Caco-2 (cell line): ENCODE results near the gene SMARCA5. TPM values are rescaled to one million over a fixed set of nuclear protein-coding genes. Genes with fewer than 3 reads are reported as not detected.
A peak's percentile ranks its signal among the peaks of the same experiment; 100 is the strongest.

Experiments
- BruUV-seq: library from RNA; stranded (reverse); fragments of 400-500 nt; replicated peaks from 2 replicates; lab custom pipeline; 2021; lab: Mats Ljungman, UMichigan
- CTCF ChIA-PET: fragments of 300-600 bp; sonication (Branson Sonifier 250); formaldehyde crosslinking; loops from one replicate; lab custom pipeline; 2022; ENCODE audit warnings: antibody characterized with exemption; lab: Charles Lee
- POLR2A ChIA-PET: fragments of 300-600 bp; sonication (Branson Sonifier 250); formaldehyde crosslinking; loops from one replicate; lab custom pipeline; 2022; ENCODE audit warnings: antibody characterized with exemption; lab: Charles Lee
- DNase-seq, 2 experiments: peaks; one replicate each; pipeline versions ENCODE4 v3.0.0 to v3.0.0-alpha.2; 2020 to 2022
- H3K27me3 ChIP-seq: replicated peaks from 2 replicates; pipeline ENCODE4 v1.6.0; 2011; ENCODE audit warnings: low read length; ENCODE audit not compliant: control insufficient read depth, insufficient read depth
- H3K36me3 ChIP-seq: 2 replicates; pipeline ENCODE4 v1.5.1; 2011; ENCODE audit warnings: low read length; ENCODE audit not compliant: control insufficient read depth, insufficient read depth
- H3K4me1 ChIP-seq: fragments of 250-450 bp; sonication (Bioruptor Pico); 2 replicates; pipeline ENCODE4 v1.5.1; 2020; ENCODE audit warnings: mild to moderate bottlenecking
- H3K4me3 ChIP-seq: 2 replicates; pipeline ENCODE4 v1.5.1; 2011; ENCODE audit warnings: low read depth, mild to moderate bottlenecking, control low read depth, low read length
- H3K9me3 ChIP-seq: fragments of 250-450 bp; sonication (Bioruptor Pico); 2 replicates; pipeline ENCODE4 v1.5.1; 2020; ENCODE audit warnings: mild to moderate bottlenecking, moderate library complexity
- H3K27ac Mint-ChIP-seq: one replicate; pipeline ENCODE4 v1.8.0; 2022; ENCODE audit warnings: mixed read lengths; ENCODE audit not compliant: unreplicated experiment
- H3K27me3 Mint-ChIP-seq: one replicate; pipeline ENCODE4 v1.8.0; 2022; ENCODE audit warnings: mixed read lengths; ENCODE audit not compliant: insufficient read depth, unreplicated experiment
- H3K36me3 Mint-ChIP-seq: one replicate; pipeline ENCODE4 v1.8.0; 2022; ENCODE audit warnings: mild to moderate bottlenecking, mixed read lengths; ENCODE audit not compliant: insufficient read depth, unreplicated experiment
- H3K4me1 Mint-ChIP-seq: one replicate; pipeline ENCODE4 v1.8.0; 2022; ENCODE audit warnings: low read depth, mixed read lengths; ENCODE audit not compliant: unreplicated experiment
- H3K4me3 Mint-ChIP-seq: one replicate; pipeline ENCODE4 v1.8.0; 2022; ENCODE audit warnings: mild to moderate bottlenecking, moderate library complexity, mixed read lengths; ENCODE audit not compliant: unreplicated experiment
- H3K9me3 Mint-ChIP-seq: one replicate; pipeline ENCODE4 v1.8.0; 2022; ENCODE audit warnings: mixed read lengths; ENCODE audit not compliant: unreplicated experiment
- intact Hi-C: fragments of 100-400 bp; cut with micrococcal nuclease; formaldehyde crosslinking; loops from one replicate; pipeline ENCODE4 v1.10.0; 2022; ENCODE audit not compliant: unreplicated experiment
- total RNA-seq: library from RNA; stranded (reverse); gene quantifications from 2 replicates; pipeline ENCODE4 v1.2.3, GENCODE V29; 2022
- TF ChIP-seq, protein P1 (sequence below), 2 experiments: fragments of 200-600 bp in 1 of 2; IDR thresholded peaks; 1 replicate in 1 of 2; 2 replicates in 1 of 2; pipeline versions ENCODE4 v1.5.1 to v1.8.0; 2011 to 2022; ENCODE audit warnings: antibody characterized with exemption in 1 of 2, control low read depth in 1 of 2, inconsistent platforms in 1 of 2, low read depth in 1 of 2, low read length in 1 of 2, mild to moderate bottlenecking in 1 of 2, moderate library complexity in 1 of 2; ENCODE audit not compliant: insufficient read depth in 1 of 2, severe bottlenecking in 1 of 2, unreplicated experiment in 1 of 2

SMARCA5 gene
- total RNA-seq, 1 experiment from 2014 or later = 64.8 TPM

GRCh38 chr4:143511906-143512305 lies 1.6 kb upstream of the SMARCA5 start:
- H3K4me1 ChIP-seq = 0 out of 2 replicates have a peak, but pooled peaks cover 10% of the 10 kb centered on the region
- DNase-seq = no peak
- no peak overlapping the region for H3K4me3 ChIP-seq
- Mint-ChIP-seq H3K4me1 (peaks cover 6% of the 10 kb centered on the region), H3K36me3 (peaks cover 27% of the 10 kb centered on the region), H3K27ac (no peak overlapping the region), H3K9me3 (no peaks in the 10 kb centered on the region), H3K4me3 (no peak overlapping the region), H3K27me3 (no peaks in the 10 kb centered on the region)
- no peaks in the 10 kb centered on the region for H3K9me3 ChIP-seq
- no peaks in the 10 kb centered on the region for H3K36me3 ChIP-seq
- CTCF ChIA-PET = interaction anchor here (1.0 kb wide), 1 partner anchor 304 kb away, joined by 5 read pairs; no protein-coding TSS in a partner anchor
- H3K27me3 ChIP-seq = no peaks in the 10 kb centered on the region
- no TSS peak for BruUV-seq
- intact Hi-C loops = loop anchor here (2.0 kb wide), 1 partner anchor 417 kb away; no protein-coding TSS in a partner anchor
- POLR2A ChIA-PET = no interaction called here
- TF ChIP-seq, protein P1, sequence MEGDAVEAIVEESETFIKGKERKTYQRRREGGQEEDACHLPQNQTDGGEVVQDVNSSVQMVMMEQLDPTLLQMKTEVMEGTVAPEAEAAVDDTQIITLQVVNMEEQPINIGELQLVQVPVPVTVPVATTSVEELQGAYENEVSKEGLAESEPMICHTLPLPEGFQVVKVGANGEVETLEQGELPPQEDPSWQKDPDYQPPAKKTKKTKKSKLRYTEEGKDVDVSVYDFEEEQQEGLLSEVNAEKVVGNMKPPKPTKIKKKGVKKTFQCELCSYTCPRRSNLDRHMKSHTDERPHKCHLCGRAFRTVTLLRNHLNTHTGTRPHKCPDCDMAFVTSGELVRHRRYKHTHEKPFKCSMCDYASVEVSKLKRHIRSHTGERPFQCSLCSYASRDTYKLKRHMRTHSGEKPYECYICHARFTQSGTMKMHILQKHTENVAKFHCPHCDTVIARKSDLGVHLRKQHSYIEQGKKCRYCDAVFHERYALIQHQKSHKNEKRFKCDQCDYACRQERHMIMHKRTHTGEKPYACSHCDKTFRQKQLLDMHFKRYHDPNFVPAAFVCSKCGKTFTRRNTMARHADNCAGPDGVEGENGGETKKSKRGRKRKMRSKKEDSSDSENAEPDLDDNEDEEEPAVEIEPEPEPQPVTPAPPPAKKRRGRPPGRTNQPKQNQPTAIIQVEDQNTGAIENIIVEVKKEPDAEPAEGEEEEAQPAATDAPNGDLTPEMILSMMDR (IDR thresholded peaks at IDR 0.05; ENCODE audit: insufficient read depth in 1 of 2, low read depth in 1 of 2, low read length in 1 of 2, severe bottlenecking in 1 of 2, unreplicated experiment in 1 of 2) = no peak

GRCh38 chr4:143512978-143513313 lies 556 bp upstream of the SMARCA5 start:
- Histone ChIP-seq H3K27me3 (no peaks in the 10 kb centered on the region), H3K4me3 (peak overlapping the region; percentile 97), H3K9me3 (no peaks in the 10 kb centered on the region), H3K36me3 (no peaks in the 10 kb centered on the region), H3K4me1 (0 out of 2 replicates have a peak, but pooled peaks cover 10% of the 10 kb centered on the region)
- Mint-ChIP-seq H3K27ac (peak overlapping the region; percentile 96), H3K9me3 (no peaks in the 10 kb centered on the region), H3K36me3 (peaks cover 31% of the 10 kb centered on the region), H3K4me3 (peak overlapping the region; percentile 96), H3K4me1 (peaks cover 6% of the 10 kb centered on the region), H3K27me3 (no peaks in the 10 kb centered on the region)
- no TSS peak for BruUV-seq
- TF ChIP-seq, protein P1 (IDR thresholded peaks at IDR 0.05; ENCODE audit: insufficient read depth in 1 of 2, low read depth in 1 of 2, low read length in 1 of 2, severe bottlenecking in 1 of 2, unreplicated experiment in 1 of 2) = no peak
- no peak for DNase-seq
- ChIA-PET CTCF (interaction anchor here (1.0 kb wide), 1 partner anchor 306 kb away, joined by 5 read pairs; no protein-coding TSS in a partner anchor), POLR2A (interaction anchor here (0.5 to 1.0 kb wide), 5 partner anchors 11 to 328 kb away, joined by 3 to 6 read pairs (median 4); partner anchors contain the start of gene USP38)
- intact Hi-C loops = loop anchor here (1.0 to 2.0 kb wide), 3 partner anchors 46 to 418 kb away; partner anchors contain the start of gene USP38

GRCh38 chr4:143514169-143514495 lies 630 bp downstream of the SMARCA5 start:
- Mint-ChIP-seq H3K27me3 (no peaks in the 10 kb centered on the region), H3K4me3 (peak overlapping the region; percentile 96), H3K36me3 (peaks cover 36% of the 10 kb centered on the region), H3K9me3 (no peaks in the 10 kb centered on the region), H3K27ac (peak overlapping the region; percentile 96), H3K4me1 (peaks cover 6% of the 10 kb centered on the region)
- intact Hi-C loops = no loop called here
- Histone ChIP-seq H3K36me3 (no peaks in the 10 kb centered on the region), H3K27me3 (no peaks in the 10 kb centered on the region), H3K4me1 (0 out of 2 replicates have a peak, but pooled peaks cover 10% of the 10 kb centered on the region), H3K4me3 (peak overlapping the region; percentile 97), H3K9me3 (no peaks in the 10 kb centered on the region)
- BruUV-seq = no TSS peak
- TF ChIP-seq, protein P1 (IDR thresholded peaks at IDR 0.05; ENCODE audit: insufficient read depth in 1 of 2, low read depth in 1 of 2, low read length in 1 of 2, severe bottlenecking in 1 of 2, unreplicated experiment in 1 of 2) = no peak
- CTCF ChIA-PET = no interaction called here
- DNase-seq = no peak
- POLR2A ChIA-PET = interaction anchor here (0.6 to 0.7 kb wide), 3 partner anchors 72 to 1755 kb away, joined by 4 to 11 read pairs (median 6); no protein-coding TSS in a partner anchor
